Measurements from ENCODE around the gene KIRREL3.
A peak's percentile ranks its signal among the peaks of the same experiment; 100 is the strongest.

Gene KIRREL3

DNA sequence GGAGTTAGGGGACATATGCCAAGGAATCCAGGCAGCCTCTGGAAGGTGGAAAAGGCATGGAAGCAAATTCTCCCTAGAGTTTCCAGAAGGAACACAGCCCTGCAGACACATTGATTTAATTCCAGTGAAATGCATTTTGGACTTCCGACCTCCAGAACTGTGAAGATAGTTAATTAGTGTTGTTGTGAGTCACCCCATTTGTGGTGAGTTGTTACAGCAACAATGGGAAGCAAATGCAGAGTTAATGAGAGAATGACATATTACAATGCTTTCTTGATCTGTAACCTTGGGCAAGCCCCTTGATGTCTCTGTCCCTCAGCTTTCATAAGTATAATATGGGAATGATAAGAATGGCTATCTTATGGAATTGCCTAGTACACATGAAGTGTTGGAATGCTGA, 178.7 kb downstream of the KIRREL3 start:
- no peak for DNase-seq

DNA sequence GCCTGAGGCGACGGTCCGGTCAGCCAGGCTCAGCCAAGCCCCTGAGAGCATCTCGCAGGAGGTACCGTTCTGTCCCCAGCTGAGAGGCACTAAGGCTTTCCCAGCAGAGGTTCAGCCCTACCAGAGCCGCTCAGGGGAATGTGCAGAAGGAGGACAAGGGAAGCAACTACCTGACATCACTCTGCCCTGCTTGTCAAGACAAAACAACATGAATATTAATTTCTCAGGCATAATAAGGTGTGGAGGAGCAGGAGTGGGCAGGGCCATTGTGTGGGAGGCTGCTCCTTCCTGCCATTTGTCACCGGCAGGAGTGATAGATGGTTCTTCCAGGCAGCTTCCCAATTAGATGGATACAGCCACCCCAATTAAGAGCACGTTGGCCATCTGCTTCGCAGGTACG, 181.4 kb downstream of the KIRREL3 start:
- no peak for DNase-seq

DNA sequence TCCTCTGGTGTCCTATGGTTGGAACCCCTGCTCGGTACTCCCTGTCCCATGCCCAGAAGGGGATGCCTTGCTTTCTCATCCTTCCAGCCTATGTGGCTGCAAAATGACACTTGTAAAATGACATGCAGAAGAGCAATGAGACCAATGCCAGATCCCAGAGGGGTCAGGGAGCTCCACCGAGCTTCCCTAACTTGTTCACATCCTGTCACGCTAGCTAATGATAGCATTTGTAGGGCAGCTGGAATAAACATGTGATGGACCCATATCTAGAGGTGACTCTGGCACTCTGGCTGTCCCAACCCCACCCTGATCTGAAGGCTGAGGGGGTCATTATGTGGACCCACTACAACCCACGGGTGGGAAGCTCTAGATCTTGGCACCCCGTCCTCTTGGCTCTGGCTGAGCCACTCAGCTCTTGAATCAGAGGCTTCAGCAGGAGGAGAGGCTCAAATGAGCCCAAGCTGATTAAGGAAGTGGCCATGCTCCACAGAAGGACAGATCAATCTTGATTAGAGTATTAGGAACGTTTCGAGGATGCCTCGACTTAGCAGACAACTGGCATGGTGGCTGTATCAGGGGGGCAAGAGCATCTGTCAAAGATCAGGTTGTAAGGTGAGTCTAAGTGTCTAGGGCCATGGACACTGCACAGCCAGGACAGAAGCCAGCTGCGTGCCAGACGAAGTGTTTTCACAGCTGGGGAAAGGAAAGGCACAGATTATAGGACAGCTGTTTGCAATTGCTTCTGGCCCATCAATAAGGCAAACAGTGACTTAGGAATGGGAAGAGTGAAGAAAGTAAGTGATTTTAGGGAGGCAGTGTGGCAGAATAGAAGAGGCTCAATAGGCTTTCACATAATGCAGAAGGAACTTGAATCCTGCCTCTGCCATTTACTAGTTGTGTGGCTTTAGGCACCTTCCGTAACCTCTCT, 182.8 kb downstream of the KIRREL3 start:
- DNase-seq, result no peak

DNA sequence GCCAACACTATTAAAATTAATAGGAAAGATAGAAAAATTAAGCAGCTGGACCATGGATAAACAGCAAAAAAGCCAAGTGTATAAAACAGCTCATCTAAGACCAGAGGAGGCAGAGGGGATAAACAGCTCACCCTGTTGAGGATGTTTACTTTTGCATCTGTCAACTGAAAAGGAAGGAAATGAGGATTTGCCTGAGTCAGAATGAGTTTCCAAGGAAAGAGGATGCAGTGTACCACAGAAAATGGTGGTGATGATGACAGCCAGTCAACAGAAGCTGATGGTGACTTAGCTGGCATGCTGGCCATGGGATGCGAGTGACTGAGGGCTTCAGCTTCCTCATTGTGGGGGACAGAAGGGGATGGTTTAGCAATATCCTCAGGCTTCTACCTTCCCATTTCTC, 183.5 kb downstream of the KIRREL3 start:
- DNase-seq, result no peak

DNA sequence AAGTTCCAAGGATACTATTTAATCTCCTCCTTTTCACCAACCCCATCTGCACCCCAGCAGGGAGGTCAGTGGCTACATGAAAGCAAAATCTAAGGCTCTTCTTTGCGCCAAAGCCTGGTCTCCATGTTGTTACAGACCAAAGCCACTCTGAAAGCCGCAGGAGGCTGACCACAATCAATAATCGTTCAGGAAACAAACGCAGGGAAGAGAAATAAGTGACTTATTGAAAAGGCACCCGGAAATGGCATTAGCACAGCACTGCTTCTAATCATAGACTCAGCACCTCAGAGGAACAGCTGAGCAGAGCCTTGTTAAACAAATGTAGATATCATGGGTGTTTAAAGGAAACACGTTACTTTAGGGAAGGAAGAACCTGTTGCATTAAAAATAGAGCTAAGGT, 183.9 kb downstream of the KIRREL3 start:
- DNase-seq, result no peak

DNA sequence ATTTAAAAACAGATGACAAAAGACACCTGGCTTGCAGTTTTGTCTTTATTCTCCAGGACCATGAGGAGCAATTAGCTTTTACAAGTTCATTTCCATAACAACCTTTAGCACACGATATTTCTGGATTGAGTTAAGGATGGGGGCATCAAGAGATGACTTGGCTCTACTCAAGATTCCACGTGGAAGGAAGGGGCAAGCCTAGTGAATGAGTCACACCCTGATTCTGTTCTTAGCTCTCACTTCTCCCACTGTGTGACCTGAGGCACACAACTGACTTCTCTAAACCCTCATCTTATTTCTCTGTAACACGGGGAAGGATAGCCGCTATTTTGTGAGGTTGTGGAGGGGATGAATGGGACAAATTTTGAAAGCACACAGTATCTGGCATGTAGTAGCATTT, 185.5 kb downstream of the KIRREL3 start:
- no peak for DNase-seq

DNA sequence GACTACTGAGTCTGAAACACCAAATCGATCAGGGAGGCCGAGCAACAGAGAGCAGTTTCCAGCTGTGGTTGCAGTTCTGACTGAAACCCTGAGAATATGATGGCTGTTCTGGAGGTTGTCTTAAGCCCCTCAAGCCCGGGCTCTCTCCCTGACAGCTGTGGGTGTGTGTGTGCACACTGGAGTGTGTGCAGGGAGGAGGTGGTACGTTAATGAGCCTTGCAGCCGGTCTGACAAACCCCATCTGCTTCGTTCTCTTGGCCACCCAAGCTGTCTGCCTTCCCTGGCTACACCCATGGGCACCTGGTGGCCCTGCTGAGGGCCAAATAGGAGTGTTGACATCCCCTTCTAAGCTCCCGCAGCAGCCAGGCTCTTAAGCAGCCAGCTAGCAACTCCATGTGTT, 189.8 kb downstream of the KIRREL3 start:
- DNase-seq, result peak; percentile 92

DNA sequence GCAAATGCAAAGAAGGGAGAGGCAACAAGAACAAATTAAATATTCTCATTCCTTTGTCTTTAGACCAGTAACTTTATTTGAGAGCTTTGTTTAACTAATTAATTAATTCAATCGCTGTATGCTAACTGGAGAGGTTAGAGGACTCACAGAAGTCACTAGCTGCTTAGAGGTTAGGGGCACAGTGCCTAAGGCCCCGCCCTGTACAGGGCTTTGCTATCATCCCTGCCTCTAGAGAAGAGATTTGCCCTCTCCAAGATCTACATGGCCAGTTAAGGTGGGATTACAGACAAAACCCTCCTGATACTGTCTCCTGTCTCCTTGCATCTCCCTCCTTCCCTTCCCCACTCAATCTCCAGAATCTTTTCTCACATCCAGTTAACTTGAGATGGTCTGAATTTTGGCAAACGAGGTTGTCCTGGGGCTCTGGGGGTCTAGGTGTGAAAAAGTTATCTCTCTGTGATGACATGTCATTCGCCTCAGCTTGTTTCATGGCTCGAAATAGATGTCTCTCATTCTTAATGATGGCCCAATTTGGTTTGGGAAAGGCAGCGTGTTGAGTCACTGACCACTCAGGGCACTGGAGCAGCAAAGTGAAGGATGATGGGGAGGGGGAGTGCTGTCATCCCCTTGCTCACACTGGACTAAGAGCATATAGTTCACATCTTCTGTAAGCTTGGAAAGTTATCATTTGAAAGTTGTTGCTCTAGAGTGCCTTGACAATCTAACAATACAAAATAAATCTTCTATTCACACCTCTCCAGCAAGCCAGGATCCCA, 190.9 kb downstream of the KIRREL3 start:
- DNase-seq, result no peak

DNA sequence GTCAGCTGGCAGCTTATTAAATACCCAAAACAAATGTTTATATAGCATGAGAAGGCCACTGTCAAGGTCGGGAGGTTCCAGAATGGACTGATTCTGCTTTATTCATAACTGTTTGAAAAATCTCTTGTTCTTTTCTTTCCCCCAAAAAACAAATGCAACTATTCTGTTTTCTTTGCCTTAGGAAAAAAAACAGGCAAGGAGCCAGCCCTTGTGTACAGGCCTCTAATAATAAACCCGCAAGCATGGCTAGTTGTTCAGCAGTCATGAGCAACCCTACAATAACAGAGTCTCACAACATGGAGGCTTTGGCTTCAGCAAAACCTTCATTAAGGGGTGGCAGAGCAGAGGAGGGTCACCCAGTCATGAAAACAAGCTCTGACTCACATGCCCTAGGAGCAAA, 191.7 kb downstream of the KIRREL3 start:
- no peak for DNase-seq

DNA sequence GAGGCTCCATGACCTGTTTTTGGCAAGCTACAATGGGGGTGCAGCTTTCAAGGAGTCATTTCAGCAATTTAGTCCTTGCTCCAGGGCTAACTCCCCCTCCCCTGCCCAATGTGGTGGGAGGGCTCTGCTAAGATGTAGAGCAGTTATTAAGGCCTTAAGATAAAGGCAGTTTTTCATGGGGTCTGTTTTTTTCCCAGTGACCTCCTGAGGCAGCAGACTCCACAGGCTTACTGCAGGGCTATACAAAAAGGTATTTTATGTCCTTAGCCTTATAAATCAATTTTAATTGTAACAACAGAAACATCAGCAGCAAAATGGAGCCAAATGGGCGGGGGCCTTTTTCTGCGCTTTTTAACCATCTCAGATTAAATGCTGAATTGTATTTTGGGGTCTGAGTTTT, 192.3 kb downstream of the KIRREL3 start:
- no peak for DNase-seq

DNA sequence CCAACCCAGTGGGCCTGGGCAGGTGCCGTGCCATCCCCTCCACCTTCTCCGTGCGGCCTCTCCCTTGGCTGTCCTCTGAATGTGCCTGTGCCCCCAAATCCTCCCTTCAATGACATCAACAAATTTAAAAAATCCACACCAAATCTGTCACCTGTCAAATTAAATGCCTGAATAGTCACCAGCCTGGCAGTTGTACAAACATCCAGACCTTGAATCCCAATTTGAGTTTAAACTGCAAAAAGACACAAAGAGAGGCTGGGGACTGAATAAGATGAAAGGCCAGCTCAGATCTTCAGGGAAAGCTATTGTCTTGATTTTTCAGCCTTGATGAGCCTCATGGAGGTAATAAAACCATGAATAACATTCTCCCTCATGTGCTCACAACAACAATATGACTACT, 194.7 kb downstream of the KIRREL3 start:
- DNase-seq, result no peak

DNA sequence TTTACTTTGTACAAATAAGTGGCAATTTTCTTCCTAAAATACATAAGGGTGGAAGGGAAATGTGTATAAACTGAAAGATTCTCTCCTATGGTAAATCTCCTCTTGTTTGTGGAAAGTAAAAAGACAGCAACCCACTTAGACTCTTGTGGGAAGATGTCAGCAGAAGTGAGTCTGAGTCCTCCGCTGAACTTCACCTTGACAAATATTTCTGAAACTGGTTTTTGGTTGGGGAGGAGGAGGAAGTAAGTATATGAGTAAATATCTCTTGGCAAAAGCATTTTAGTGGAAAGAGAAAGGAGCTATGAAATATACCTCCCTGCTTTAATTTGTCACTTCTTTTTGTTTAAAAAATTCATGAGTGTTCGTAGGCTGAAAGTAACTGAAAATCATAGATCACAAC, 196.2 kb downstream of the KIRREL3 start:
- no peak for DNase-seq

DNA sequence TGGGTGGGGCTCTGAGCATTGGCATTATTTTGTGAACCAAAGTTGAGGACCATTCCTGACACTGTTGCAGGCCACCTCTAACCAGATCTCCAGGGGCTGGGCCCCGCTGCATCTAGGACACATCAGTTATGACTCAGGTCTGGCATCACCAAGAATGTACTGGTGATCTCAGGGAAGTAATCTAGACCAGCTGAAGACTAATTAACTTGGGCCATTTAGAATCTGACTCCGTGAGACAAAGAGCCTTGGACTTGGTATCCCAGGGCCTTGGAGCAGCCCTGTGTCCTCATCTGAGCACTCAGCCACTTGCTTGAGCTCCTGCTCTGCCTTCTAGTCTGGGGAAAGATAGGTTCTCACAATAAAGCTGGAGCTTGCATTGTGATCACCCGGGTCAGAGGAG, 200.6 kb downstream of the KIRREL3 start:
- no peak for DNase-seq

DNA sequence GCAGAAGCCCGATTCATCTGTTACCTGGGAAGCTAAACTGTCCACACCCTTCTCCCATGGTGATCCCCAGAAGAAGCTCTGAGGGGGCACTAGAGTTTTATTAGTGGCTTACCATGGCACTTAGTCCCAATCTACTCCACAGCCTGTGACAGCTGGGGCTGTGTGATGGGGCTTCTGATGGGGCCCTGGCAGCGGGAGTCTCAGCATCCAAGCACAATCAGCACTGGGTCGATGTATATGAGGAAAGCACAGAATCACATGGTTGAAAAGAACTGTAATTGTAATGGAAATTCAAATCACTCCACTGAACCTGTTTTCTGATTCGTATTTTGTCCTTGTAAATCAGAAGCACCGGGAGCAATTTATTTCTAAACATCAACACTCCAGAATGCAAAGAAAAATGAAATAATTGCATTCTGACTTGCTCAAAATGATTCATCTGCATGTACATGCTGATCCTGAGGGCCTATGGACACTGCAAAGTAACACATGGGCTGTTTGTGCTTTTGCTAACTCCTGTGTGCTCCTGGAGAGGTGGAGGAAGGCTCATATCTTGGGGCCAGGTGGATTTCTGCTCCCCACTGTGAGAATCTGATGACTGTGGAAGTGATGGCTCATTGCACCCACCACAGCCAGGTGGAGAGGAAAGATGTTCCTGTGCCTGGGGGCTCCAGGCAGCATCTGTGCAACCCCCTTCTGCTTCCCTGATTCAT, 203.0 kb downstream of the KIRREL3 start:
- no peak for DNase-seq

DNA sequence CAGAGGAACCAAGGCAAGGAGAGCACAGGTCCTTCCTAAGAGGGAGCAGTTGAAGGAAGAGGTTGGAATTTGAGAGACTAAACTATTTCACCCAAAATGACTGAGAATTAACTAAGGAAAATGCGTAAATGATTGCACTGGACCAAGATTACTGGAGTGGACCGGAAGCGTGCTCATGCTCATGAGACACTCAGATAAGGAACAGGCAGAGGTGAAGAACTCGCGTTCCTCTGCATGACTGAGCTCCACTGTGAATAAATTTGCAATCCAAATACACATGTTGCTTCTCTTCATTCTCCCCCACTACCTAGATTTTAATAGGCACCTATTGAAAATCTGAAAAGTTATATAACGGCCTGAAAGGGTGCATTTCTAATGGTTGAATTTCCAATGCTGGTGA, 207.0 kb downstream of the KIRREL3 start:
- DNase-seq, result no peak

DNA sequence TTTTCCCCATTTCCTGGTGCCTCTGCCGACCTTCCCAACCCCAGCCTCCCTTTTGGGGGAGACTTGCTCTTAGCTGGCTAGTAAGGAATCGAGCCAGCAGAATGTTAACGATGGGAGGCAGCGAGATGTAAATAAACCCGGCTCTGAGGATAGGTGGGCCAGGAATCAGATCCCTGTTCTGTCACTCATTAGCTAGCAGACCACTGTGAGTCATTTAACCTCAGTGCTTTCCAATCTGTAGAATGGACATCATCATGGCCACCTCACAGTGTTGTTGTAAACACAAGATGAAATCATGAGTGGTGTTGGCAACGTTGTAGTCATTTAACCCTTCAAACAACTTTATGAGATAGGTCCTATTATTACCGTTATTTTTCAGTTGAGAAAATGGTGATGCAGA, 208.6 kb downstream of the KIRREL3 start:
- DNase-seq, result no peak

DNA sequence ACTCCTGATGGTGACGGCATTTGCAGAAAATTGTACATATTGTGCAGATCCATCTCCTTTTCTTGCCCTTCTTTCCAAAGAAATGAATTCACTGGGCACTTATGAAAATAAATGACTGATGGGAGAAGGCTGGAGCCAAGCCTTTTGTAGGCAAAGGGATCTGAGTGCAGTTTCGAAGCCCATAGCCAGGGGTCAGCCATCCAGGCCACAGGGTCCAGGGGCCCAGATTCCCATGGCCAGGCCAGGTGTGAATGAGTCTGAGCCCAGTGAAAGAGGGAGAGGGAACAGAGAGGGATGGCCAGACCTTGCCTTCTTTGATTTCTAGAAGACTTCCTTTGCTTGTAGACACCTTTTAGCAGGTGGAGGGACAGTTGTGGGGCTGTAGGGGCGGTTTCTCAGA, 209.1 kb downstream of the KIRREL3 start:
- no peak for DNase-seq

DNA sequence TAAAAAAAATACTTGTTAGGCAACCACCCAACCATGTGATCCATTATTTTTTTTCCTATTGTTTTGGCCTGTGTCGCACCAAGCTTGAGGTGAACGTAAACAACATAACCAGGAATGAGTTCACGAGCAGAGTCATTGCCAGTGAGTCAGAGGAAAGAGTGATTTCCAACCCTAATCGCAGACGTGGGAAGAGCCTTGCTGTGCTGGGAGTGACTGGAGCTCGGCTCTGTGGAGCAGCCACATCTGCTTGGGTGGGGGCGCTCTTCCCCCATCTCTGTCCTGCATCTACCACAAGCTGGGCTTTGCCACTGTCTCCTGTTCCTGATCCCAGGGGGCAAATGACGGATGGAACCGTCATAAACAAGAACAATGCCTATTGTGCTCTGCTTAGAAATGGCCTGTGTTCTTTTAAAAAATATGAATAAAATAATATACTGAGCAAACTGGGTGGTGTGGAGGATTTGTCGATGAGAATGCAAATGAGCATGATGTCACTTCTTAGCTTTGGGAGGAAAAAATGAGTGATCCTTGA, 210.0 kb downstream of the KIRREL3 start:
- no peak for DNase-seq

DNA sequence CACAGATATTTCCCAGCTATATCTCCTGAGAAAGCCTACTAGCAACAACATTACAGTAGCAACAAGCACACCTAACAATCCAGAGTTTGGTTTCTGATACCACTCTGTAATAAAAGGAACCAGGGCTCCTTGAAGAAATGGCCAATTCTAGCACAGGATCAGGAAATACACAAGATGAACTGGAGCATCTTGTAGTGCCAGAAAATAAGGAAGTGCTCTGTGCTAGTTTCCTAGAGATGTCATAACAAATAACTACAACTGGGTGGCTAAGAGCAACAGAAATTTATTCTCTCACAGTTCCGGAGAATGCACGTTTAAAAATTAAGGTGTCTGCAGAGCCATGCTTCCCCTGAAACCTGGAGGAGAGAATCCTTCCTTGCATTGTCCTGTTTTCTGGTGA, 217.8 kb downstream of the KIRREL3 start:
- DNase-seq, result no peak

DNA sequence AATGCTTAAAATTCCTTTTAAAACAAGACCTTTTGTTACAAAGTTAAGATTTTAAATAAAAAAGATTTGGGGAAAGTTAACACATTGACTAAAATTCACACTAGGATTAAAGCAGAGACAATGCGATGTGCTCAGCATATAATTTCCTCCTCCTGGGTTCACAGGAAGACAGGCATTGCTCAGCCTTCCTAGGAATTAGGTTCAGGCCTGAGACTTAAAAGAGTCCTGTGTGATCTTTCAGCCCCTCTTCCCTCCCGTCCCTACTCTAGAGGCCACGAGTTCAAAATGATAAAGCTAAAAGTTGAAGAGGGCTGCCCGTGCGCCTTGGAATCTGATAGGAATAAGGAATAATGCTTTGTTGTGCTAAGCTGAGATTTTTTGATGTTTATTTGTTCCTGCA, 218.6 kb downstream of the KIRREL3 start:
- DNase-seq, result no peak

DNA sequence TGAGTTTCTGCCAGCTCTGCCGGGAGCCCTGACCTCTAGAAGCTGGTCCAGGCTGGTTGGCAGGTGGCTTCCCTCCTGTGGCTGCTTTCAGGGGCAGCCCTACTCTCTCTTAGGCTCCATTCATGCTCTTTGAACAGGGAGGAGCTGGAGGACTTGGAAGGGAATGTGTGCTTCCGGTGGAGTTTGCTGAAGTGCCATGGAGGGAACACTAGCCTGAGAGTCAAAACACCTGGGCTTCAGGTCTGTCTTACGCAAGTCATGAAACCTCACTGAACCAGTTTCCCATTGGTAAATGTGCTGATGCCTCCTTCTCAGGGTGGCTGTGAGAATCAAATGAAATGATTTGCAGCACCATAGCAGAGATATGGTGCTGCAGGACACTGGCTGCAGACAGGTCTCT, 224.5 kb downstream of the KIRREL3 start:
- no peak for DNase-seq

DNA sequence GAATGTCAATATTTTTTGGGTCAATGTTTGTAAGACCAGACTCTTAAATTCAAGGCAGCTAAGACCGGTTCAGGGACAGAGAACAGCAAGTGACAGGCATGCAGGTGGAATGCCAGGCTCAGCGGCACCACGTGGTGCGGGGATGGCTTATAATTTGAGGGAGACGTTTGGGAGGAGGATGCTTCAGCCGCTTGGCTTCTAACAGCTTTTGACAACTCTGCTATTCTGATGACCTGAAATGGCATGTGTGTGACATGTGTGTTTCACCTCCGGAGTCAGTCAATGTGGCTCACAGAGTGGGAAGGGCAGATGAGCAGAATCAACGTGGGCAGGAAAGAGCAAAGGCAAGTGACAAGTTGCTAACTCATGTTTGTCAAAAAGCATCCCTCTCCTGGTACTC, 228.3 kb downstream of the KIRREL3 start:
- no peak for DNase-seq

DNA sequence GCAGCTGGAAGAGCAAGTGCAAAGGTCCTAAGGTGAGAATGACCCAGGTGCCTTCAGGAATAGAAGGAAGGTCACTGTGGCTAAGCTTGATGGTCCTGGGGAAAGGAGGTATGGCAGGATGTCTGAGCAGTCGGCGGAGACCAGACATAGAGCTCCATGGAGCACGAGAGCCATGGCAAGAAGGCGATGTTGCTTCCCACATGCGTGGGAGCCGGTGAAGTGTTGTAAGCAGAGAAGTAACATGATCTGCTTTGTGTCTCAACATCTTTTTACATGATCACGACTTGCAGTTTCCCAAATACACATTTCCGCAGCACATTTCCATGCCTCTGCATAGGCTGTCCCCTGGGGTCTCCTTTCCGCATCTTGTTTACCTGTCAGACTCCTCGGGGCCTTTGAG, 231.9 kb downstream of the KIRREL3 start:
- no peak for DNase-seq

Data from NCI-H524 treated with DMSO at 0.1 percent for 48 hours (cell line).